MCF 10A (cell line): Measurements from ENCODE around the gene AGPAT4. TPM values are rescaled to one million over a fixed set of nuclear protein-coding genes. Genes with fewer than 3 reads are reported as not detected.

ENCODE experiments used
- BruUV-seq: library from RNA; stranded (reverse); fragments of 400-500 nt; replicated peaks from 2 replicates; lab custom pipeline; 2021; lab: Mats Ljungman, UMichigan
- CTCF ChIA-PET: fragments of 300-600 bp; sonication (Branson Sonifier 250); formaldehyde crosslinking; extraction: SDS; loops from one replicate; lab custom pipeline; 2021; ENCODE audit warnings: antibody characterized with exemption, inconsistent platforms; lab: Yijun Ruan, JAX
- POLR2A ChIA-PET: fragments of 300-600, 350-650 bp; sonication (Branson Sonifier 250); formaldehyde crosslinking; extraction: SDS; loops from one replicate; lab custom pipeline; 2020; ENCODE audit warnings: antibody characterized with exemption, inconsistent platforms; lab: Yijun Ruan, JAX
- DNase-seq: peaks from one replicate; pipeline ENCODE4 v3.0.0-alpha.2; 2018; ENCODE audit not compliant: unreplicated experiment
- H3K27ac Mint-ChIP-seq: one replicate; pipeline ENCODE4 v1.8.0; 2022; ENCODE audit warnings: mild to moderate bottlenecking, low read depth, mixed read lengths; ENCODE audit not compliant: unreplicated experiment
- H3K27me3 Mint-ChIP-seq: one replicate; pipeline ENCODE4 v1.8.0; 2022; ENCODE audit warnings: mixed read lengths; ENCODE audit not compliant: insufficient read depth, unreplicated experiment
- H3K36me3 Mint-ChIP-seq: one replicate; pipeline ENCODE4 v1.8.0; 2022; ENCODE audit warnings: mild to moderate bottlenecking, moderate library complexity, mixed read lengths; ENCODE audit not compliant: insufficient read depth, unreplicated experiment
- H3K4me1 Mint-ChIP-seq: one replicate; pipeline ENCODE4 v1.8.0; 2022; ENCODE audit warnings: mixed read lengths; ENCODE audit not compliant: insufficient read depth, unreplicated experiment
- H3K4me3 Mint-ChIP-seq: one replicate; pipeline ENCODE4 v1.8.0; 2022; ENCODE audit warnings: mild to moderate bottlenecking, moderate library complexity, mixed read lengths; ENCODE audit not compliant: unreplicated experiment
- H3K9me3 Mint-ChIP-seq: one replicate; pipeline ENCODE4 v1.8.0; 2022; ENCODE audit warnings: mixed read lengths; ENCODE audit not compliant: unreplicated experiment
- CTCF ChIP-seq: fragments of 200-600 bp; IDR thresholded peaks from one replicate; pipeline ENCODE4 v1.8.0; 2022; ENCODE audit warnings: antibody characterized with exemption, mild to moderate bottlenecking; ENCODE audit not compliant: unreplicated experiment
- intact Hi-C: fragments of 100-400 bp; cut with micrococcal nuclease; formaldehyde crosslinking; loops from 2 replicates; pipeline ENCODE4 v1.14.1; 2022
- total RNA-seq: library from RNA; stranded (reverse); gene quantifications from 2 replicates; pipeline ENCODE4 v1.2.3, GENCODE V29; 2022

AGPAT4 gene
- total RNA-seq, 1 experiment from 2014 or later = 5.6 TPM

- ChIA-PET POLR2A (interaction anchor here (0.9 to 1.3 kb wide), 2 partner anchors 12 to 28 kb away, joined by 4 to 5 read pairs; partner anchors contain the start of gene AGPAT4), CTCF (no interaction called here)
- Mint-ChIP-seq H3K27ac (no peak overlapping the region), H3K4me1 (peaks cover 14% of the 10 kb centered on the region), H3K27me3 (no peaks in the 10 kb centered on the region), H3K4me3 (no peak overlapping the region), H3K36me3 (peaks cover 11% of the 10 kb centered on the region), H3K9me3 (no peaks in the 10 kb centered on the region)
- no peak for DNase-seq
- TF ChIP-seq CTCF = no peak
- intact Hi-C loops = no loop called here
- BruUV-seq = no TSS peak
Measured at GRCh38 chr6:161261816-161262215, 12.0 kb downstream of the AGPAT4 start.

- Mint-ChIP-seq H3K4me1 (peaks cover 12% of the 10 kb centered on the region), H3K4me3 (no peak overlapping the region), H3K9me3 (no peaks in the 10 kb centered on the region), H3K27ac (no peak overlapping the region), H3K27me3 (no peaks in the 10 kb centered on the region), H3K36me3 (peaks cover 11% of the 10 kb centered on the region)
- no TSS peak for BruUV-seq
- DNase-seq = no peak
- CTCF ChIA-PET = no interaction called here
- intact Hi-C loops = no loop called here
- no peak for TF ChIP-seq CTCF
- POLR2A ChIA-PET = interaction anchor here (0.9 to 1.3 kb wide), 2 partner anchors 13 to 27 kb away, joined by 4 to 5 read pairs; partner anchors contain the start of gene AGPAT4
Measured at GRCh38 chr6:161261325-161261724, 12.5 kb downstream of the AGPAT4 start.

GRCh38 chr6:161259302-161259701 lies 14.6 kb downstream of the AGPAT4 start:
- no peak for DNase-seq
- ChIA-PET POLR2A (interaction anchor here (1.4 kb wide), 1 partner anchor 13 kb away, joined by 4 read pairs; no protein-coding TSS in a partner anchor), CTCF (no interaction called here)
- Mint-ChIP-seq H3K36me3 (peaks cover 11% of the 10 kb centered on the region), H3K4me3 (no peak overlapping the region), H3K27me3 (no peaks in the 10 kb centered on the region), H3K9me3 (no peaks in the 10 kb centered on the region), H3K27ac (no peak overlapping the region), H3K4me1 (peaks cover 8% of the 10 kb centered on the region)
- intact Hi-C loops = no loop called here
- TF ChIP-seq CTCF = no peak
- BruUV-seq = no TSS peak

GRCh38 chr6:161257793-161258457 lies 15.9 kb downstream of the AGPAT4 start:
- CTCF ChIA-PET = no interaction called here
- Mint-ChIP-seq H3K4me3 (no peak overlapping the region), H3K9me3 (no peaks in the 10 kb centered on the region), H3K27me3 (no peaks in the 10 kb centered on the region), H3K27ac (no peak overlapping the region), H3K4me1 (peaks cover 8% of the 10 kb centered on the region), H3K36me3 (peaks cover 10% of the 10 kb centered on the region)
- no peak for TF ChIP-seq CTCF
- no TSS peak for BruUV-seq
- DNase-seq = peak; percentile 79
- POLR2A ChIA-PET = interaction anchor here (0.6 to 0.7 kb wide), 2 partner anchors 12 to 731 kb away, joined by 3 read pairs; no protein-coding TSS in a partner anchor
- intact Hi-C loops = no loop called here
